HG03139 (cell line): ENCODE results near the gene QKI.
"Not testable (repeated sequence)": the region's sequence is repeated elsewhere in the genome, so short reads cannot be mapped to it uniquely, and the experiment has no call there.

Experiments
- ATAC-seq: cut with Tn5 transposase; IDR thresholded peaks from one replicate; pipeline ENCODE4 v1.9.1; 2021; ENCODE audit not compliant: unreplicated experiment

QKI gene

DNA sequence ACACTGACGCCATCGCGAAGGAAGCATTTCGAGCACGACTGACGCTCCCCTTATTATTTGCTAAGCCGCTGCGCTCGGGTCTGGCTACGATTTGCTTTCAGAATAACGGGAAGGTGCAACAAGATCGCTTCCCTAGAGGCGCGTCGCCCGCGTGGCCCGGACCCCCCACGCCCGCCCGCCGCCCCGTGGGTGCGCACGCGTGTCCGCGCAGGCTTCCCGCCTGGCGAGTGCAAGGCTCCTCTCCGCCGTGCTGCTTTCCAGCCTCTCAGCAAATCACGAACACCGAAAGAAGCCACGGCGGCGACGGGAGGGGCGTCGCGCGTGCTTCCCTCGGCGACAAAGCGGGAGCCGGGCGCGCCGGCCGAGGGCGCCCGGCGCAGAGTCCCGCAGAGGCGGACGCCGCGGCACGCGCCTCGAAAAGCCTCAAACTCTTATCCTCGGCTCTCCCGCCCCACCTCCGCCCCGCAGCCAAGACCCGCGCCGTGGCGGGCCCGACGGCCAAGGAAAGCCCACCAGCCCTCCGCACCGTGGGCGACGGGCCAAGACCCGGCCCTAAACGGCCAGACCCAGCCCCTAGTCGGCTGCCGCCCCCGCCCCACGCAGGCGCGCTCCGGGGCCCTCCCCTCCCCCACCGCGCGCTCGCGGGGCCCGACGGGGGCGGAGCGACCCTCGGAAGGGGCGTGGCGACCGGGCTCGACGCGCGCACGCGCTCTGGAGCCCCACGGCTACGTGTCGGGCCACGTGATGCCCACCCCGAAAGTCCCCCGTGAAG is 987 bp upstream of the QKI start:
- peak; percentile 43 for ATAC-seq

DNA sequence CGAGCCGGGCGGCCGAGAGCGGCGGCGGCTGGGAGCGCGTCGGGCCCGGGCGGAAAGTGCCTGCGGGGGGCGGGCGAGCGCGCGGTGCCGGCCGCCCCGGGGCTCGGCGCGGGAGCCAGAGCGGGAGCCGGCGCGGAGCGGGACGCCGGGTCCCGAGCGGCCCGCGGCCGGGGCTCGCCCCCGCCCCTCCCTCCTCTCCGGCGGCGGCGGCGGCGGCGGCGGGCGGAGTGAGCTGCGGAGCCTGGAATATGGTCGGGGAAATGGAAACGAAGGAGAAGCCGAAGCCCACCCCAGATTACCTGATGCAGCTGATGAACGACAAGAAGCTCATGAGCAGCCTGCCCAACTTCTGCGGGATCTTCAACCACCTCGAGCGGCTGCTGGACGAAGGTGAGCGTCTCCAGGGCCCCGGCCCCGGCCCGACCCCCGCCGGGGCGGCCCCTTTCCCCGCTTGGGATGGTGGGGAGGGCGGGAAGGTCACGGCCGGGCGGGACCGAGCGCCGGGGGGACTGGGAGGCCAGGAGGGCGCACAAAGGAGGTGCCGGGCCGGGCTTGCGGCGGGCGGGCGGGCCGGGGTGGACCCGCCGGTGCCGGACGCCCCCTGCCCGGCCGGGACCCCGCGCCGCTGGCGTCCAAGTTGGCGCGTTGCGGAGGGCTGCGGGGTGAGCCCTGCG is 565 bp downstream of the QKI start:
- ATAC-seq, result no peak

DNA sequence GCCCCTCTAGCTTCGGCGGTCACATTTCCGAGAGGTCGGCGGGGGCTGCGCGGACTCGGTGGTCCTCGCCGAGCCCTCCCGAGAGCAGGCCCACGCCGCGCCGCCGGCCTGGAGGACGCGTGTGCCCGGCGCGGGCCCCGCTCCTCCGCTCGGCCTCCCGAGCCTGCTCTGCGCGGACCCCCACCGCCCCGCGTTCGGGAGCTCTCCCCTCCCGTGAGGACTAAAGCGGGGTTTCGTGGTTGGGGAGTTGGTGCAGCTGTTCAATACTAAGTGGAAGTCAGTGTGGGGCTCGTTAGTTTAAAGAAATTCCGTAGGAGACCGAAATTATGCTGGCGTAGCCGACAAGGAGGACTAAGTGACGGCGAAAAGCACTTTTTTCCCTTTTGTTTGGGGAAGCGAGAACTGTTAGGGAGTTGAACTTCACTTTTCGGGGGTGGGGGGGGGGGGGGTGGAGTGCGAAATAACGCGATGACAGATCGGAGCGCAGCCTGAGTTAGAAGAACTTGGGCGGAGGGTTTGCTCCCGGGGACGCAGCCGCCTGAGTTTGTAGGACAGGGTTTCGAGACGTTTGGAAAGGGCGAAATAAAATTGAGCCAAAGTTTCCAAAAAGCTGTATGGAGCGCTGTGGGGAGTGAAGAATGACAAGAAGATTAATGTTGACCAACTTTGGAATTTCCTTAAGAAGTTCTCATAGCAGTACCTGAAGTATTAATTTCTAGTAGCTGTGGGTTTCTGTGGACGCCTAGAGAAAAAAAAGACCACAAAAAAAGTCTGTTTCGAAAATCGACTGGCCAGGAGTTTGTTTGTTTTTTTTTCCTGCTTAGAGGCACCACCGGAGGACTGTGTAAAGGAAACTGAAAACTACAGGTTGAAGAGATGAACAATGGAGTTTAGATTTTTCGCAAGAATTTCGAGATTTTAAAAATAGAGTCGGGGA is 1.4 kb downstream of the QKI start:
- no peak for ATAC-seq

DNA sequence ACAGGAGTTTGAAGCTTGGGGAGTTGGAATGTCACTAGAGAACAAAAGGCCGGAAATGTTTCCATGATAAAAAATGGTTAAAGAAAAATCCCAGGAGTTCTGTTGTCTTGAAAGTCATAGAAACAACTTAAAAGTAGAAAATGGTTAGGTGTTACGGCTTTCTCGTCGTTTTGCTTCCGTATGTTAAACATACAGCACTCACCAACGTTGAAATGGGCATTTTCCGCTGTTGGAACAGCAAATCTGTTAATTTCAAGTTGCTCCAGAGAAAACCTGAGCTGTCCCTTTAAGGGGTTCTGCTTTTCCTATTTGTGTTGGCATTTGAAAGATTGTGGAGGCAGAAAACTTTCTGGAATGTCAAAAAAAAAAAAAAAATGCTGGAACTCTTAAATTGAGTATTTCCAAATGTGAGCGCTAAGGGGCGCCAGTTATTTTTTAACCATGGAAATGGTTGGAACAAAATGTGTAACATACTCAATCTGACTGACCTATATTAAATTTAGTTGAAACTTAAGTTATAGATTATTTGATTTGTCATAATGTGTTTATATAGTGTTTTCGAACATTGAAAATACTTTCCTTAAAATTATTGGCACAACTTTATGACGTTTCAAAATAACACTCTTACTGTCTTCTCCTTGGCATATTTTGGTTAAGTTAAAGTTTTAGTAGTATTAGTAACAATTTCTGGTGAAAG is 2.2 kb downstream of the QKI start:
- ATAC-seq, result no peak

DNA sequence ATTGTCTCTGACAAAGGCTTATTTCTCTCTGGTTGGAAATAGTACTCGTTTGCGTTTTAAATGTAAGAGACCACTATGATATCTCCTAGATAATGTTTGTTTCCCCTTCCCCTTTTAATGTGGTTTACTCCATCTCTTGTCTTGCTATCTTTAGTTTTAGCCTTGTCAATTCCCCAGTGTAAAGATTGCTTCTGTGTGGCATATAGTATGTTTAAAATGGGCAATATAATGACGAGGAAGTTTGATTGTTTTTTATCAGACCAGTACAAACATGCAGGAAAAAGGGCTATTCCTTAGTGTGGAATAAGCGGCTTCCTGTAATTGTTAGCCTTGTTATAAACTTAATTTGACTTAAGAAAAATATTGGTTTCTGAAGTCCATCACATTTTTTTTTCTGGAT is 3.1 kb downstream of the QKI start:
- no peak for ATAC-seq

DNA sequence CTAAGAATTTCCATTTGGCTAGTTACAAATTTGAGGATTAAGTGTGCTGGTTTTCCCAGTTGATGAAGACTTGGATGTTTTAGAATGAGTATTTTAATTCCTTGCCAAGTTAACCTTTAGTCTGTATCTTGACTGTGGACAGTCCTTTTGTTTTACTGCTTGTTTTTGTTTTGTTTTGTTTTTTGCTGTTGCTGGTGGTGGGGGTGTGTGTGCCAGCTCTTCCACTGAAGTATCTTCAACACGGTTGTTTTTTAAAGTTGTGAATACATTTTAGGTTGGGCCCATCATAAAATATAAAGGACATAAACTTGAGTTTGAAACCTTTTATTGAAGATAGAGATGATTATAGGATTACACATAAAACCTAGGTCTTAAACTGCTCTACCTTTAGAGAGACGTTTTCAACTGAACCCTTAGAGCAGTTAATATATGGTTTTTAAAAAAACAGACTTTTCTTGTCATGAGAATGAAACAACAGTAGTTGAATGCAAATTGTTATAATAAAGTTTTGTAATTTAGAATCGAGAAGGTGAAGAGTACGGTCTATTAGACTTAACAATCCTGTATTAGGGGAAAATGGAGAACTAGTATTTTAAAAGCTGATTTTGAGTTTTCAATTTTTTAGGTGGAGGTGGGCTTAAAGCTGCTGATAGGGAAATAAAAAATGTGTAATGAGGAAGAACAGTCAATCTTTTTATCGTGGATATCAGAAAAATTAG is 4.0 kb downstream of the QKI start:
- ATAC-seq, result no peak

DNA sequence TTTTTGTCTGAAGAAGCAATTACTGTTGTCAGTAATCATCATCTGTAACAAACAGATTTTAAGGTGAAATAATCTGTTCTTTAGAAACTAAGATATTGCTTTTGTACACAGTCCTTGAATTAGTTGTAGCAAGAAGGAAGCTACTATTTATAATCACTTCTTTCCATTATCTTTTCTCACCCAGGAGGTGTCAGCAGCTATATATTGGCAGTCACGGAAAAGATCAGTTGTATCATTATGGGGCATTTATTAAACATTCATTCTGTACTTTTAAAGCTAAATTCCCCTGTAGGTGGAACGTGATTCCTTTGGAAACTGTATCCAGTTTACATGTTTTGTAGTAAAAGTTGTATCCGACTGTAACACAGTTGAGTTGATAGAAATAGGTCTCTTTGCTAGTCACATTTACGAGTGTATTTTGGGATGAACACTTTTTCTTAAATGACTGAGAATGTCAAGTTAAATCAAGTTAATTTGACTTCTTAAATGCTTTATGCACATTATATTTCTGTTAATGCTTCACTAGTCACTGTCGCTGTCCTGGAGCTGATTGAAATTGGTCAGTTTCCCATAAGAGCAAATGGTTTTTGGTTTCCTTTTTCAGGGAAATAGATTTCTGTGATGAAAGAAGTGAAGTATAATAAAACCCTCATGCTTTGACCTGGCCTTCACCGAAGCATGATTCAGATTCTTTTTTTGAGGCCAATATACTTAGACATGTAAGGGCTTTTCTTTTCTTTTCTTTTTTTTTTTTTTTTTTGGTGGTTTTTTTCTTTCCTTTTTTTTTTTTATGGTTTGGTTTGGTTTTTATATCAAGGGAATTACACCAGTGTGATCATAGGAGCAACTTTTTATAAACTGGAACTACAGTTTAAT is 5.1 kb downstream of the QKI start:
- ATAC-seq, result no peak

DNA sequence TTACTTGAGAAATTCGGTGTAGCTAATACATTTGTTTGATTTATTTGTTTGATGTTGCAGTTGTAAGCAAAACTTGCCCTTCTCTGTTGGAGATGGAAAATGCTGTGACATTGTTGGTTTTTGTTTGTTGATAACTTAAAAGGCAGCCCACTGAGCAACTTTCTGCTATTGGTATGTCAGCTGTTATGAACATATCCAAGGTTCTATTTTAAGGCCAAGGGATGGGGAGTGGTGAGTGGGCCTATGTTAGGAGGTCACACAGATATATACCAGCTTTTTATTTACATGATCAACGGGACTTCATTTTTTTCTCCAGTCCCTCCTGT is 5.7 kb downstream of the QKI start:
- no peak for ATAC-seq

DNA sequence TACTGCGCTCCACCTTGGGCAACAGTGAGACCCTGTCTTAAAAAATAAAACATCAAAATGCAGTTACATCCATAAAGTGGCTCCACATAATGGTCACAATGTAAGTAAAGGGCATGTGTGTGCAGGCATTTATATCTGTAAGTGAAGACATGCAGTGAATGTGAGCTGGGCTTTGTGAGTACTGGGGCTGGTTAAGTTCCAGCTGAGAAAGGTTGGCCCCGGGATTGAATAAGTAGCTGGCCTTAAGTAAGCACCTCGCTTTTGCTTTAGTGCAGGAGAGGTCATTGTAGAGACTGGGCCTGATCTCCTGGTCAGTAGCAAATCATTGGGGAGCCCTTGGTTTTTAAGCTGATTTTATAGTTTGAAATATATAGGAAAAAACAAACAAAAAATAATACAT is 8.0 kb downstream of the QKI start:
- no peak for ATAC-seq

DNA sequence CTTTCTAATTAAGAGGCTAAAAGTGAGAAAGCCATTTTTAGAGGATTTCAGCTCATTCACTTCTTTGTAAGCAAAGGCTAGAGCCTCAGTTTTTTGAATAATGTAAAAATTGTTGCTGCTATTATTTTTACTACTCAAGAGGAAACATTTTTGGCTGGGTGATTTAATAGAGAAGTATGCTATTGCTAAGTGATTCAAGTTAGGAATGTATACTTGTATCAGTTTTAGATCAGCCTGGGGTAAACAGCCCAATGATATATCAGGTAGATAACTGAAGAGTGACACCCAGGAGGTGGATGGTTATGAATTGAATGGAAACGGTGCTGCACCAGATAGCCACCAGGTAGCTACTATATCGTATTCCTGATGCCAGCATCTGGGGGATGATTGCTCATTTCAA is 9.2 kb downstream of the QKI start:
- ATAC-seq, result no peak

DNA sequence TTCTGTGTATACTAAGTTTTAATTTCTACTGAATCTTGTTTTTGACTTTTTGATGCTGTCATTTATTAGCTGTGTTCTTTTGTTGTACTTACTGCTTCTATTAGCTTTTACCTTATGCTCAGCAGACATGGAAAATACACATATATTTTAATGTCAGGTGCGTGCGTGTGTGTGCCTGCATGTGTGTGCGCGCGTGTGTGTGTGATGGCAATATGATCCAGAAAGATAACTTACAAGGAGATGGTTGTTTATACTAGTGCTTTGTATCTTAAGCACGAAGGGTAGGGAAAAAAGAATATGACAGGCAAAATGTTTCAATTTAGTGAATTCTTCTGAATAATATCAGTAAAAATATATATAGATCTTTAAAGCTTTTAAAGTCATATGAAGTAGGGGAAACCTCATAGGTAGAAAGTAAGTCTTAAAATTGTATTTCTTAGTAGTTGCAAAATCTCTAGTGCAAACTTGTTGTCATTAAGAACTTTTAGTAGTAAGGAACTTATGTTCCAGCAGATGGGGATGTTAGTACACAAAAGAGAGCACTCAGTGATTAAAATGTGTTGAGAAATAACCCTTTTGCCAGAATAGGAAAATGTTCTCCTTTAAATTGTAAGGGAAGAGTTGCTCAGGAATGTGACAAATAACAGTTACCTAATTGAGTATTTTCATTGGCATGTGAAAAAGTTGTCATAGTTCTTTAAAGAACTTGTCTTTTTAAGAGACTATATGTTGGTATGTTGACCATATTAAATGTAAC is 13.2 kb downstream of the QKI start:
- no peak for ATAC-seq

DNA sequence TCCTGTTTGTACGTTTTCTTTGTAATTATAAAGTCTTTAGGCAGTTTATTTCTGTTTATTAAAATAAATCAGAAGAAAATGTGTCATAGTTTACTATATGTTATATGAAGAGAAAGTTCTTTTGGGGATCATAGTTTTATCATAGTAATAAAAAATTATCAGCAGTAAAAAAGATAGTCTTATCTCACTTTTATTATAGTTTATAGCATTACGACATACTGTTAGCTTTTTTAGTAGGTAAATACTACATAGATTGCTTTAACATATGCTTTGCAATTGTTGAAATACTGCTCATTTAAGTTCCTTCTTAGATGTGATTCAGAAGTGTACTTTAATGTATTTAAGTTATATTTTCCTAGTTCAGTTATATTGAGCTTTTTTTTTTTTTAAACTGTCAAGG is 13.9 kb downstream of the QKI start:
- ATAC-seq, result no peak

DNA sequence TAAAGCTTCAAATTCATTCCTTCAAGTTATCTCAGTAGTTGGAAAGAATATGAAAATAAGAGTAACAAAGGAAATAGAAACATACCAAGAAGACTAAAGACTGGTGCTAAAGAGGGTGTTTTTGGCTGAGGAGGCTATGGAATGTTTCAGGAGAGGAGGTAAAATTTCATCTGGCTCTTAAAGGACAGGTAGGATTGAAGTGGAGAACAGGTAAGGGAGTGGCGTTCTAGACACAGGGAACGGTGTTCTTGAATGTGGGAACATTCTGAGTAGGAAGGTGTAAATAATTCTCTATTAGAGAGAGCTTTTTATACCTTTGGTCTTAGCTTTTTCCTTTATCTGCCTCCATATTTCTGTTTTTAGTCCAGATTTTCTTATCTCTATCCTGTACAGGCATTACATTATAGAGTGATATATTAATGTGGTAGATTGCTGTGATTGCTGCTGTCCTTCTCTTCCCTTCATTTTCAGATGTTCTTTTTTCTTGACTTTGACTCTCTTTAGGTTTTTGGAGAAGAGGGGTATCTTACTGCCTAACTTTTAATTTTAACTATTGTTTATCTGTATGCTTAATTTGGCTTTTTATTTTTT is 15.4 kb downstream of the QKI start:
- no peak for ATAC-seq

DNA sequence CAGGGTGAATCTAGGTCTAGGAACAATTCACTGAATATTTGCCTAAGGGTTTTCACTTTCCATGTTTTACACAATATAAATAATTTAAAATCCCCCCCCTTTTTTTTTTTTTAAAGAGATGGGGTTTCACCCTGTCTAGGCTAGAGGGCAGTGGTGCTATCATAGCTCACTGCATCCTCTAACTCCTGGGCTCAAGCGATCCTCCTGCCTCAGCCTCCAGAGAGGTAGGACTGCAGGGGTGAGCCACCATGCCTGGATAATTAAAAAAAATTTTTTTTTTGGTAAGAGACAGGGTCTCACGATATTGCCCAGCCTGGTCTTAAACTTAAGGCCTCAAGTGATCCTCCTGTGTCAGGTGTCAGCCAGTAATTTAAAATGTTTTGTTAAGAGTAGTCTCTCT is 17.8 kb downstream of the QKI start:
- ATAC-seq, result no peak

DNA sequence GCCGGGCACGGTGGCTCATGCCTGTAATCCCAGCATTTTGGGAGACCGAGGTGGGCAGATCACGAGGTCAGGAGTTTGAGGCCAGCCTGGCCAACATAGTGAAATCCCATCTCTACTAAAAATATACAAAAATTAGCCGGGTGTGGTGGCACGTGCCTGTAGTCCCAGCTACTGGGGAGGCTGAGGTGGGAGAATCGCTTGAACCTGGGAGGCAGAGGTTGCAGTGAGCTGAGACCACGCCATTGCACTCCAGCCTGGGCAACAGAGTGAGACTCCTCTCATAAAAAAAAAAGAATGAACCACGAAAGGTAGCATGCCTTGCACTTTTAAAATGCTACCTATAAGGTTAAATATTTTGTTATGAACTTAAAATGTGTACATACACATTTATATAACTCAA is 19.0 kb downstream of the QKI start:
- not testable (repeated sequence) for ATAC-seq

DNA sequence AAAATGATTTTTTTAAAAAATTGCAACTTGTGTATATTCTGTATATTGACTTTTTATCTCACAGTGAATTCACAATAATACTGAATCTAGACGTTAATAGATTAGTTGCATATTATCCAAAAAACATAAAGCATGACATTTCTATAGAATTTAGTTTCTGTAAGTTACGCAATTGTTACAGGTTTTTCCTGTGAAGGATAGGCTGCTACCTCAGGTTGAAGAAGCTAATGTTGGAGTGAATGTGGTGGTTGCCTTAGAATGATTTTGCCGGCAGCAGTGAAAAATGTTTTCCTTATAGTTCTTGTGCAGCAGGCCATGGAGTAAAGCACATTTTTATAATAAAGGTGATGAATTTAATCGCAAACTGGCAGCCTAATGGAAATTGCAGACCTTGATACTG is 20.5 kb downstream of the QKI start:
- no peak for ATAC-seq

DNA sequence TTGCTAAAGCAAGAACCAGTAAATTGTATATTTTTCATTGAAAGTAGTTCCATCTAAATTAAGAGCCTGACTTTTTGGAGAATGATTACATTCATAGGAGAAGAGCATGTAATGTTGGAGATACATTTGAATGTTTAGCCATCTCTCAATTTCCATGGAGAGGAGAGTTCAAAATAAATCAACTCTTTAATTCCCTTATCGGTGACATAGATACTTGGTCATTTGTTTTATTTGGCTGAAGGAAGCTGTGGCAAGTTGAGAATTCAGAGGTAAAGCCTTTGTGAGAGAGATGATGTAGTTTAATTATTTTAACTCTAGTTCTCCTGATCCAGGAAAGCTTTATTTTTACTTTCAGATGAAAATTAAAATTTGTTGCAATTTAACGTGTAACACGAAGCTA is 22.3 kb downstream of the QKI start:
- ATAC-seq, result no peak

DNA sequence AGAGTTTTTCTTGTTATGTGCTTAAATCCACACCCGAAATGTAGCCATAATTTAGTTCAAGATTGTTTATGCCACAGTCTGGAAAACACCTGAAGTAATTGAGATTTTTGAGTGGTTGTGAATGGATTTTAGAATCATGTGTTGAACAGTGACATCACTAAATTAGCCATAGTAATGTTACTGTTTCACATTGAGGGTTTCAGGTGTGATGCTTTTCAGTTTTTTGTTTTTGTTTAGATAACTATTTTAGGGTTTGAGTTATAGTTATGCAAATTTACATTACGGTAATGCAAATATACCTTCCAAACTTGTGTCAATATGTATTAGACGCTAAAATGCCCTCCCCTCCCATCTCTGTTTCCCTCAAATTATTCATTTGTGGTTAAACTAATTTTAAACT is 22.9 kb downstream of the QKI start:
- ATAC-seq, result no peak
